KOPT-K1 (cell line): Measurements from ENCODE around the gene TFF3.

Experiments used
- H3K27ac ChIP-seq: fragments of 200-600 bp; sonication (generic); 2 replicates; pipeline ENCODE4 v1.5.1; 2016; ENCODE audit warnings: antibody characterized with exemption, mild to moderate bottlenecking, low read depth, low read length; ENCODE audit not compliant: poor library complexity, severe bottlenecking
- H3K36me3 ChIP-seq: fragments of 200-600 bp; sonication (generic); 2 replicates; pipeline ENCODE4 v1.5.1; 2017; ENCODE audit warnings: antibody characterized with exemption, mild to moderate bottlenecking, low read length, moderate library complexity; ENCODE audit not compliant: insufficient read depth
- H3K9me3 ChIP-seq: fragments of 200-600 bp; sonication (generic); 2 replicates; pipeline ENCODE4 v1.5.1; 2017; ENCODE audit warnings: antibody characterized with exemption, low read length, mild to moderate bottlenecking; ENCODE audit not compliant: insufficient read depth, poor library complexity, severe bottlenecking

TFF3 gene

GRCh38 chr21:42315296-42315891 is at the start of gene TFF3:
Gene TFF3 (minus strand): TSS chr21:42315409. CDS start chr21:42315374, 35 bp downstream.
- H3K9me3 ChIP-seq: no peaks in the 10 kb centered on the region
- no peaks in the 10 kb centered on the region for H3K36me3 ChIP-seq
- no peak within 1 kb of the TSS for H3K27ac ChIP-seq

- Histone ChIP-seq H3K9me3 (peaks cover 7% of the 10 kb centered on the region), H3K27ac (no peak overlapping the region), H3K36me3 (no peaks in the 10 kb centered on the region)
Observed at GRCh38 chr21:42364304-42364865, 49.2 kb upstream of the TFF3 start.

- H3K36me3 ChIP-seq: no peaks in the 10 kb centered on the region
- peaks cover 7% of the 10 kb centered on the region for H3K9me3 ChIP-seq
- H3K27ac ChIP-seq: no peak overlapping the region
Observed at GRCh38 chr21:42363312-42363711, 48.1 kb upstream of the TFF3 start.

GRCh38 chr21:42362700-42363099 is 47.5 kb upstream of the TFF3 start:
- H3K36me3 ChIP-seq: no peaks in the 10 kb centered on the region
- H3K9me3 ChIP-seq: peaks cover 7% of the 10 kb centered on the region
- H3K27ac ChIP-seq: no peak overlapping the region

GRCh38 chr21:42362198-42362597 is 47.0 kb upstream of the TFF3 start:
- H3K27ac ChIP-seq: no peak overlapping the region
- H3K9me3 ChIP-seq: peaks cover 7% of the 10 kb centered on the region

GRCh38 chr21:42361286-42361685 is 46.1 kb upstream of the TFF3 start:
- peaks cover 7% of the 10 kb centered on the region for H3K9me3 ChIP-seq
- H3K36me3 ChIP-seq: no peaks in the 10 kb centered on the region
- no peak overlapping the region for H3K27ac ChIP-seq

More at GRCh38 chr21:42362198-42362597, 47.0 kb upstream of the TFF3 start:
- no peaks in the 10 kb centered on the region for H3K36me3 ChIP-seq

GRCh38 chr21:42360317-42360716 is 45.1 kb upstream of the TFF3 start:
- Histone ChIP-seq H3K9me3 (peaks cover 7% of the 10 kb centered on the region), H3K36me3 (no peaks in the 10 kb centered on the region), H3K27ac (no peak overlapping the region)

GRCh38 chr21:42358937-42359336 is 43.7 kb upstream of the TFF3 start:
- Histone ChIP-seq H3K9me3 (peaks cover 7% of the 10 kb centered on the region), H3K27ac (no peak overlapping the region), H3K36me3 (no peaks in the 10 kb centered on the region)

GRCh38 chr21:42358261-42358660 is 43.1 kb upstream of the TFF3 start:
- no peaks in the 10 kb centered on the region for H3K36me3 ChIP-seq

GRCh38 chr21:42357307-42357706 is 42.1 kb upstream of the TFF3 start:
- Histone ChIP-seq H3K27ac (no peak overlapping the region), H3K9me3 (peaks cover 7% of the 10 kb centered on the region), H3K36me3 (no peaks in the 10 kb centered on the region)

More at GRCh38 chr21:42358261-42358660, 43.1 kb upstream of the TFF3 start:
- no peak overlapping the region for H3K27ac ChIP-seq
- peaks cover 7% of the 10 kb centered on the region for H3K9me3 ChIP-seq

- Histone ChIP-seq H3K9me3 (peaks cover 7% of the 10 kb centered on the region), H3K36me3 (no peaks in the 10 kb centered on the region), H3K27ac (no peak overlapping the region)
Observed at GRCh38 chr21:42356650-42357049, 41.4 kb upstream of the TFF3 start.

GRCh38 chr21:42356046-42356445 is 40.8 kb upstream of the TFF3 start:
- Histone ChIP-seq H3K36me3 (no peaks in the 10 kb centered on the region), H3K9me3 (peaks cover 7% of the 10 kb centered on the region), H3K27ac (no peak overlapping the region)

- Histone ChIP-seq H3K36me3 (no peaks in the 10 kb centered on the region), H3K9me3 (no peaks in the 10 kb centered on the region), H3K27ac (no peak overlapping the region)
Observed at GRCh38 chr21:42353623-42354022, 38.4 kb upstream of the TFF3 start.

- Histone ChIP-seq H3K27ac (no peak overlapping the region), H3K9me3 (no peaks in the 10 kb centered on the region), H3K36me3 (no peaks in the 10 kb centered on the region)
Observed at GRCh38 chr21:42352441-42353095, 37.4 kb upstream of the TFF3 start.

GRCh38 chr21:42351626-42352440 is 36.6 kb upstream of the TFF3 start:
- Histone ChIP-seq H3K27ac (no peak overlapping the region), H3K36me3 (no peaks in the 10 kb centered on the region), H3K9me3 (no peaks in the 10 kb centered on the region)
